Thoracic aorta (tissue), 2 donors: Measurements from ENCODE around the gene NELL1. TPM values are rescaled to one million over a fixed set of nuclear protein-coding genes. Genes with fewer than 3 reads are reported as not detected.

ENCODE experiments used
- ATAC-seq: fragments of 150-250 bp; one replicate; pipeline ENCODE4 v1.8.0; 2017; ENCODE audit warnings: low read depth; ENCODE audit not compliant: insufficient number of reproducible peaks, low FRiP score
- DNase-seq: peaks from one replicate; pipeline ENCODE4 v3.0.0-alpha.2; 2020; ENCODE audit warnings: low spot score
- H3K27ac ChIP-seq, 2 donors: fragments of 200-600 bp; sonication (generic); 1 replicate in 1 of 2; 2 replicates in 1 of 2; pipeline ENCODE4 v1.5.1; 2016; ENCODE audit warnings: mild to moderate bottlenecking in 2 of 2, moderate library complexity in 2 of 2
- H3K27me3 ChIP-seq: fragments of 200-600 bp; sonication (generic); replicated peaks from 2 replicates; pipeline ENCODE4 v1.6.0; 2016; ENCODE audit warnings: mild to moderate bottlenecking; ENCODE audit not compliant: insufficient read depth
- H3K36me3 ChIP-seq: fragments of 200-600 bp; sonication (generic); one replicate; pipeline ENCODE4 v1.5.1; 2016
- H3K4me1 ChIP-seq, 2 donors: fragments of 200-600 bp; sonication (generic); 1 replicate in 1 of 2; 2 replicates in 1 of 2; pipeline versions ENCODE4 v1.5.1 to v1.6.0; 2016; ENCODE audit warnings: low read depth in 2 of 2, mild to moderate bottlenecking in 1 of 2; ENCODE audit not compliant: control insufficient read depth in 1 of 2
- H3K4me3 ChIP-seq: fragments of 200-600 bp; sonication (generic); 2 replicates; pipeline ENCODE4 v1.5.1; 2016; ENCODE audit warnings: mild to moderate bottlenecking
- H3K9me3 ChIP-seq: fragments of 200-600 bp; sonication (generic); 2 replicates; pipeline ENCODE4 v1.5.1; 2016
- CTCF ChIP-seq: fragments of 200-600 bp; sonication (generic); IDR thresholded peaks from one replicate; pipeline ENCODE4 v1.5.1; 2019; ENCODE audit warnings: antibody characterized with exemption
- total RNA-seq, 2 donors: library from RNA; depleted of rRNA; stranded (reverse); fragments of >200 nt; gene quantifications; one replicate each; pipeline versions ENCODE4 v1.1.0 to v1.2.3, GENCODE V29; 2016

Gene NELL1
- total RNA-seq, 2 donors from 2014 or later = 0.78 TPM; not detected in 1

- no peak for TF ChIP-seq CTCF
- no peak overlapping the region for H3K4me3 ChIP-seq
- H3K27ac ChIP-seq = no peak overlapping the region
- no peaks in the 10 kb centered on the region for H3K4me1 ChIP-seq
- ATAC-seq = no peak
- H3K27me3 ChIP-seq = no peaks in the 10 kb centered on the region
- no peak for DNase-seq
- H3K9me3 ChIP-seq = no peaks in the 10 kb centered on the region
- no peaks in the 10 kb centered on the region for H3K36me3 ChIP-seq
These were observed 805.9 kb downstream of the NELL1 start for GRCh38 chr11:21475276-21475675.

- DNase-seq = no peak
- H3K27me3 ChIP-seq = no peaks in the 10 kb centered on the region
- no peak overlapping the region for H3K4me3 ChIP-seq
- no peaks in the 10 kb centered on the region for H3K4me1 ChIP-seq
- no peak overlapping the region for H3K27ac ChIP-seq
- no peaks in the 10 kb centered on the region for H3K9me3 ChIP-seq
- no peak for TF ChIP-seq CTCF
- H3K36me3 ChIP-seq = no peaks in the 10 kb centered on the region
- ATAC-seq = no peak
These were observed 807.2 kb downstream of the NELL1 start for GRCh38 chr11:21476588-21476987.

GRCh38 chr11:21480240-21480639 is 810.9 kb downstream of the NELL1 start:
- Histone ChIP-seq H3K27ac (no peak overlapping the region), H3K9me3 (no peaks in the 10 kb centered on the region), H3K4me1 (no peaks in the 10 kb centered on the region), H3K4me3 (no peak overlapping the region), H3K27me3 (no peaks in the 10 kb centered on the region), H3K36me3 (no peaks in the 10 kb centered on the region)
- TF ChIP-seq CTCF = no peak
- DNase-seq (no peak), ATAC-seq (no peak)

GRCh38 chr11:21481255-21481654 is 811.9 kb downstream of the NELL1 start:
- no peak overlapping the region for H3K4me3 ChIP-seq

GRCh38 chr11:21484039-21484438 is 814.7 kb downstream of the NELL1 start:
- H3K36me3 ChIP-seq = no peaks in the 10 kb centered on the region
- no peak overlapping the region for H3K27ac ChIP-seq
- no peaks in the 10 kb centered on the region for H3K27me3 ChIP-seq
- H3K9me3 ChIP-seq = no peaks in the 10 kb centered on the region
- no peak for TF ChIP-seq CTCF
- H3K4me3 ChIP-seq = no peak overlapping the region
- DNase-seq = no peak
- H3K4me1 ChIP-seq = no peaks in the 10 kb centered on the region
- ATAC-seq = no peak

More at GRCh38 chr11:21481255-21481654, 811.9 kb downstream of the NELL1 start:
- no peak for ATAC-seq
- H3K9me3 ChIP-seq = no peaks in the 10 kb centered on the region
- no peaks in the 10 kb centered on the region for H3K4me1 ChIP-seq
- no peak for DNase-seq
- TF ChIP-seq CTCF = no peak
- H3K27ac ChIP-seq = no peak overlapping the region
- H3K36me3 ChIP-seq = no peaks in the 10 kb centered on the region
- no peaks in the 10 kb centered on the region for H3K27me3 ChIP-seq
